Measurements from ENCODE around the gene C1QTNF5. TPM values are rescaled to one million over a fixed set of nuclear protein-coding genes. Genes with fewer than 3 reads are reported as not detected.

C1QTNF5 gene
- total RNA-seq, 2 experiments from 2014 or later, result not detected

DNA sequence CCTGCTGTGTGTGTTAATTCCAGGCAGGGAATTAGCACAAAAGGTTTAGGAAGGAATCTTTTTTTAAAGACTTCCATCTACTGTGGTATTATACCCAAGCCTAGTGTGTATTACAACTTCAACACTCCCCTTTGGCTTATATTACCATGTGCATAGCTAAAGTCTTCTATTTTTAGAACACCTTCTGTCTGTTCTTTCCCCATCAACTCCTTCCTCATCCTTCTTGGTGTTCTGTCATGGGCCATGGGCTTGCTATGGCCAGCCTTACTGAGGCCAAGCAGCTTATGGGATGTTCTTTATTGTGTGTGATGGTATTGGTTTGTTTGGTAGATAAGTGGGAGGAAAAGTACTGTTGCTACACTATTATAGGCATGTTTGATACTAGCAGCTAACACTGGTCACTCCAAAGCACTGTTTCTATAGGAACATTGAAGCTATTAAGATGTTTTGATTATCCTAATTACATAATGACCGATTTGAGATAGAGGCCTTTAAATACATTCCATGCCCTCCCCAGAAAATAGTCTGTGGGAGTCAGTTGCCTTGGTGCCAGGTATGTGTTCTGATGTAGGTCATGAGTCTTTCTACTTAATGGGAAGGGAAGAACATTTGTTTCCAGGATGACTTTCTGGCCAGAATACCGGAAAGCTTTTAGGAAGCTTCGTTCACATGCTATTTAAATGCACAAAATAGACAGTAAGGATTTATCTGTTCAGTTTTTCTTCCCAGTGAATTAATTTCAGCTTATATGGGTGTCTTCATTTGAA is 40.3 kb downstream of the C1QTNF5 start:
- no peak overlapping the region for H2AFZ ChIP-seq (ENCODE audit: low read length)
- no peaks in the 10 kb centered on the region for H3K79me2 ChIP-seq (ENCODE audit: insufficient read depth, low read depth, low read length)
- no peaks in the 10 kb centered on the region for H3K4me1 ChIP-seq (ENCODE audit: insufficient read depth, low read length, poor library complexity, severe bottlenecking)
- no peak for TF ChIP-seq EZH2phosphoT487 (IDR thresholded peaks at IDR 0.05; ENCODE audit: borderline replicate concordance, low read depth, low read length)
- TF ChIP-seq, protein P1, sequence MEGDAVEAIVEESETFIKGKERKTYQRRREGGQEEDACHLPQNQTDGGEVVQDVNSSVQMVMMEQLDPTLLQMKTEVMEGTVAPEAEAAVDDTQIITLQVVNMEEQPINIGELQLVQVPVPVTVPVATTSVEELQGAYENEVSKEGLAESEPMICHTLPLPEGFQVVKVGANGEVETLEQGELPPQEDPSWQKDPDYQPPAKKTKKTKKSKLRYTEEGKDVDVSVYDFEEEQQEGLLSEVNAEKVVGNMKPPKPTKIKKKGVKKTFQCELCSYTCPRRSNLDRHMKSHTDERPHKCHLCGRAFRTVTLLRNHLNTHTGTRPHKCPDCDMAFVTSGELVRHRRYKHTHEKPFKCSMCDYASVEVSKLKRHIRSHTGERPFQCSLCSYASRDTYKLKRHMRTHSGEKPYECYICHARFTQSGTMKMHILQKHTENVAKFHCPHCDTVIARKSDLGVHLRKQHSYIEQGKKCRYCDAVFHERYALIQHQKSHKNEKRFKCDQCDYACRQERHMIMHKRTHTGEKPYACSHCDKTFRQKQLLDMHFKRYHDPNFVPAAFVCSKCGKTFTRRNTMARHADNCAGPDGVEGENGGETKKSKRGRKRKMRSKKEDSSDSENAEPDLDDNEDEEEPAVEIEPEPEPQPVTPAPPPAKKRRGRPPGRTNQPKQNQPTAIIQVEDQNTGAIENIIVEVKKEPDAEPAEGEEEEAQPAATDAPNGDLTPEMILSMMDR (conservative IDR thresholded peaks at IDR 0.05; ENCODE audit: low read length), result no peak
- no peaks in the 10 kb centered on the region for H3K9me2 ChIP-seq (ENCODE audit: insufficient read depth, low read length)
- H3K9me3 ChIP-seq (ENCODE audit: low read length), result no peaks in the 10 kb centered on the region
- no peak overlapping the region for H3K27ac ChIP-seq (ENCODE audit: low read depth, low read length, poor library complexity, severe bottlenecking)
- POLR2A ChIA-PET, result interaction anchor here (0.5 to 0.9 kb wide), 3 partner anchors 19 to 176 kb away, joined by 3 to 5 read pairs (median 3); no protein-coding TSS in a partner anchor
- CTCF ChIA-PET (ENCODE audit: unreplicated experiment), result interaction anchor here (0.7 to 1.2 kb wide), 3 partner anchors 9 to 40 kb away, joined by 3 read pairs; no protein-coding TSS in a partner anchor
- intact Hi-C loops (cut with micrococcal nuclease; ENCODE audit: unreplicated experiment), result no loop called here
- H3K36me3 ChIP-seq (ENCODE audit: insufficient read depth, low read length), result peaks cover 81% of the 10 kb centered on the region
- DNase-seq (ENCODE audit: low spot score), result no peak
- H4K20me1 ChIP-seq (ENCODE audit: insufficient read depth, low read length), result no peaks in the 10 kb centered on the region
- no peak overlapping the region for H3K4me2 ChIP-seq (ENCODE audit: low read length)
- BruUV-seq (replicated peaks), result no TSS peak
- H3K4me3 ChIP-seq (ENCODE audit: low read depth, low read length, poor library complexity, severe bottlenecking), result no peak overlapping the region

GRCh38 chr11:119299416-119299815 is 41.3 kb downstream of the C1QTNF5 start:
- H3K4me2 ChIP-seq (ENCODE audit: low read length), result no peak overlapping the region
- H3K4me1 ChIP-seq (ENCODE audit: insufficient read depth, low read length, poor library complexity, severe bottlenecking), result no peaks in the 10 kb centered on the region
- no TSS peak for BruUV-seq (replicated peaks)
- no peak overlapping the region for H2AFZ ChIP-seq (ENCODE audit: low read length)
- ChIA-PET CTCF (ENCODE audit: unreplicated experiment) (interaction anchor here (0.9 kb wide), 1 partner anchor 23 kb away, joined by 3 read pairs; no protein-coding TSS in a partner anchor), POLR2A (no interaction called here)
- intact Hi-C loops (cut with micrococcal nuclease; ENCODE audit: unreplicated experiment), result no loop called here
- no peak for DNase-seq (ENCODE audit: low spot score)
- H4K20me1 ChIP-seq (ENCODE audit: insufficient read depth, low read length), result no peaks in the 10 kb centered on the region
- TF ChIP-seq, protein P1 (conservative IDR thresholded peaks at IDR 0.05; ENCODE audit: low read length), result no peak
- TF ChIP-seq EZH2phosphoT487 (IDR thresholded peaks at IDR 0.05; ENCODE audit: borderline replicate concordance, low read depth, low read length), result no peak
- H3K9me3 ChIP-seq (ENCODE audit: low read length), result no peaks in the 10 kb centered on the region
- no peaks in the 10 kb centered on the region for H3K79me2 ChIP-seq (ENCODE audit: insufficient read depth, low read depth, low read length)
- no peak overlapping the region for H3K27ac ChIP-seq (ENCODE audit: low read depth, low read length, poor library complexity, severe bottlenecking)
- H3K9me2 ChIP-seq (ENCODE audit: insufficient read depth, low read length), result no peaks in the 10 kb centered on the region
- H3K36me3 ChIP-seq (ENCODE audit: insufficient read depth, low read length), result peaks cover 88% of the 10 kb centered on the region
- H3K4me3 ChIP-seq (ENCODE audit: low read depth, low read length, poor library complexity, severe bottlenecking), result no peak overlapping the region

DNA sequence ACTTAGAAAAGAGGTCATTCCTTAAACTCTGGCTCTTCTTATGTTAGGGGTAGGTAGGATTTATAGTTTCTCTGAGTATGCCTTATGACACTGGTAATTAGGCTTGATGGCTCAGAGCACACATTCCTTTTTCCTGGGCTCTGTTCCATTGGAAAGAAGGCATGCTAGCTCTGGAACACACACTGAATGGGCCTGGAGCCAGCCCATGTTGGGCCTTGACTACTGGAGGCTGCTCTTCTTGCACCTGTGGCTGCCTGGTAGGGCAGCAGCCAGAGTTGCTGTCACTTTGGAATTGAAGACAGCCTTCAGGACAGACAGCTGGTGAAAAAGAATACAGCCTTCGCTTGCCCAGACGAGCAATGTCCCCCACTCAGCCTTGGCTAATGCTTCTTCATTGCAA is 42.0 kb downstream of the C1QTNF5 start:
- Histone ChIP-seq H3K79me2 (ENCODE audit: insufficient read depth, low read depth, low read length) (no peaks in the 10 kb centered on the region), H3K9me2 (ENCODE audit: insufficient read depth, low read length) (no peaks in the 10 kb centered on the region), H3K4me3 (ENCODE audit: low read depth, low read length, poor library complexity, severe bottlenecking) (no peak overlapping the region), H3K4me2 (ENCODE audit: low read length) (no peak overlapping the region), H2AFZ (ENCODE audit: low read length) (no peak overlapping the region), H3K9me3 (ENCODE audit: low read length) (no peaks in the 10 kb centered on the region), H3K36me3 (ENCODE audit: insufficient read depth, low read length) (peaks cover 85% of the 10 kb centered on the region), H3K27ac (ENCODE audit: low read depth, low read length, poor library complexity, severe bottlenecking) (no peak overlapping the region), H3K4me1 (ENCODE audit: insufficient read depth, low read length, poor library complexity, severe bottlenecking) (no peaks in the 10 kb centered on the region), H4K20me1 (ENCODE audit: insufficient read depth, low read length) (no peaks in the 10 kb centered on the region)
- TF ChIP-seq, protein P1 (conservative IDR thresholded peaks at IDR 0.05; ENCODE audit: low read length), result no peak
- no peak for TF ChIP-seq EZH2phosphoT487 (IDR thresholded peaks at IDR 0.05; ENCODE audit: borderline replicate concordance, low read depth, low read length)
- no peak for DNase-seq (ENCODE audit: low spot score)
- no TSS peak for BruUV-seq (replicated peaks)
- ChIA-PET POLR2A (no interaction called here), CTCF (ENCODE audit: unreplicated experiment) (no interaction called here)
- intact Hi-C loops (cut with micrococcal nuclease; ENCODE audit: unreplicated experiment), result no loop called here
